ENCODE results near the gene TLE1. TPM values are rescaled to one million over a fixed set of nuclear protein-coding genes. Genes with fewer than 3 reads are reported as not detected.

Gene TLE1
- total RNA-seq, 1 donor from 2014 or later, result 40.0 TPM

GRCh38 chr9:81605170-81605670 is 84.1 kb downstream of the TLE1 start:
- DNase-seq (ENCODE audit: low read depth), result peak; percentile 36
- Histone ChIP-seq H3K4me3 (ENCODE audit: low read depth, low read length) (no peak overlapping the region), H3K36me3 (ENCODE audit: control insufficient read depth, insufficient read depth, low read length) (peaks cover 4% of the 10 kb centered on the region), H3K27me3 (ENCODE audit: control insufficient read depth, insufficient read depth, low read length) (no peaks in the 10 kb centered on the region)
- FAIRE-seq, result no peak
- no peak for TF ChIP-seq CTCF (IDR thresholded peaks at IDR 0.05; ENCODE audit: insufficient read depth, low read length, severe bottlenecking)

- Histone ChIP-seq H3K36me3 (ENCODE audit: control insufficient read depth, insufficient read depth, low read length) (peaks cover 2% of the 10 kb centered on the region), H3K4me3 (ENCODE audit: low read depth, low read length) (no peak overlapping the region), H3K27me3 (ENCODE audit: control insufficient read depth, insufficient read depth, low read length) (no peaks in the 10 kb centered on the region)
- TF ChIP-seq CTCF (IDR thresholded peaks at IDR 0.05; ENCODE audit: insufficient read depth, low read length, severe bottlenecking), result no peak
- FAIRE-seq, result no peak
- DNase-seq (ENCODE audit: low read depth), result no peak
These were observed 84.8 kb downstream of the TLE1 start for GRCh38 chr9:81604306-81605169.

- FAIRE-seq (no peak), DNase-seq (ENCODE audit: low read depth) (no peak)
- no peaks in the 10 kb centered on the region for H3K27me3 ChIP-seq (ENCODE audit: control insufficient read depth, insufficient read depth, low read length)
- TF ChIP-seq CTCF (IDR thresholded peaks at IDR 0.05; ENCODE audit: insufficient read depth, low read length, severe bottlenecking), result no peak
- H3K36me3 ChIP-seq (ENCODE audit: control insufficient read depth, insufficient read depth, low read length), result peaks cover 2% of the 10 kb centered on the region
- no peak overlapping the region for H3K4me3 ChIP-seq (ENCODE audit: low read depth, low read length)
These were observed 86.3 kb downstream of the TLE1 start for GRCh38 chr9:81602887-81603680.

GRCh38 chr9:81601639-81602623 is 87.4 kb downstream of the TLE1 start:
- TF ChIP-seq CTCF (IDR thresholded peaks at IDR 0.05; ENCODE audit: insufficient read depth, low read length, severe bottlenecking), result no peak
- peaks cover 1% of the 10 kb centered on the region for H3K36me3 ChIP-seq (ENCODE audit: control insufficient read depth, insufficient read depth, low read length)
- DNase-seq (ENCODE audit: low read depth), result peak; percentile 57
- H3K4me3 ChIP-seq (ENCODE audit: low read depth, low read length), result no peak overlapping the region
- FAIRE-seq, result no peak
- no peaks in the 10 kb centered on the region for H3K27me3 ChIP-seq (ENCODE audit: control insufficient read depth, insufficient read depth, low read length)

GRCh38 chr9:81600631-81601030 is 88.7 kb downstream of the TLE1 start:
- Histone ChIP-seq H3K4me3 (ENCODE audit: low read depth, low read length) (no peak overlapping the region), H3K36me3 (ENCODE audit: control insufficient read depth, insufficient read depth, low read length) (peaks cover 3% of the 10 kb centered on the region), H3K27me3 (ENCODE audit: control insufficient read depth, insufficient read depth, low read length) (no peaks in the 10 kb centered on the region)
- no peak for DNase-seq (ENCODE audit: low read depth)
- no peak for FAIRE-seq
- TF ChIP-seq CTCF (IDR thresholded peaks at IDR 0.05; ENCODE audit: insufficient read depth, low read length, severe bottlenecking), result no peak
